ENCODE results near the gene EHF. TPM values are rescaled to one million over a fixed set of nuclear protein-coding genes. Genes with fewer than 3 reads are reported as not detected.

Gene EHF
- polyA plus RNA-seq, 5 donors = 9.6 to 15.7 (median 11.0) TPM

DNA sequence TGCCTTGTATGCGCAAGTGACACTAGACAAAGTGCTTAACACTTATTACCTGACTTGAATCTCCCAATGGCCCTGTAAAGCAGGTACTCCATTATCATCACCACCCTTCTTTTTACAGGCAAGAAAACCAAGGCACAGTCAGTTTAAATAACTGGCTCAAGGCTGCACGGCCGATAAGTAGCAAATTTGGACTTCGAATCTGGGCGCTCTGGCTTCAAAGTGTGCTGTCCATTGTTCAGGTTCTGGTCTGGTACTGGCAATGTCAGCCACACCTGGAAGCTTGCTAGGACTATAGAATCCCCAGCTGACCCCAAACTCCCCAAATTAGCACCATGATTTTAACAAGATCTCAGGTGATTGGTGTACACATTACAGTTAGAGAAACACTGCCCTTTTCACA, 19.3 kb upstream of the EHF start:
- DNase-seq = no peak

DNA sequence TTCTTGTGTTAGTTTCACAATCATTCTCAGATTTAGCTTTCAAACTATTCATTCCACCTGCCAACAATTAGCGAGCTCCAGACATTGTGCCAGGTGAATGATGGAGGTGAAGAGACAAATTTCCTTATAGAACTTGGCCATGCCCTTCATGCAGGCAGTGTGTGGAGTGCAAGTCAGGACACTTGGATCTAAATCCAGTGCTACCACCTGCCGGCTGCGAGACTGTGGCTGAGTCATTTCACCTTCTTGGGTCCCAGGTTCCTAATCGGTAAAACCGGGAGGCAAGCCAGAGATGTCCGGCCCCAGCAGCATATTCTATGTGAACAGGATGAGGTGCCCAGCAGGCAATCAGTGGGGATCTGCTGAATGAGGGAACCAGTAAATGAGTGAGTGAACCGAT, 18.6 kb upstream of the EHF start:
- no peak for DNase-seq

DNA sequence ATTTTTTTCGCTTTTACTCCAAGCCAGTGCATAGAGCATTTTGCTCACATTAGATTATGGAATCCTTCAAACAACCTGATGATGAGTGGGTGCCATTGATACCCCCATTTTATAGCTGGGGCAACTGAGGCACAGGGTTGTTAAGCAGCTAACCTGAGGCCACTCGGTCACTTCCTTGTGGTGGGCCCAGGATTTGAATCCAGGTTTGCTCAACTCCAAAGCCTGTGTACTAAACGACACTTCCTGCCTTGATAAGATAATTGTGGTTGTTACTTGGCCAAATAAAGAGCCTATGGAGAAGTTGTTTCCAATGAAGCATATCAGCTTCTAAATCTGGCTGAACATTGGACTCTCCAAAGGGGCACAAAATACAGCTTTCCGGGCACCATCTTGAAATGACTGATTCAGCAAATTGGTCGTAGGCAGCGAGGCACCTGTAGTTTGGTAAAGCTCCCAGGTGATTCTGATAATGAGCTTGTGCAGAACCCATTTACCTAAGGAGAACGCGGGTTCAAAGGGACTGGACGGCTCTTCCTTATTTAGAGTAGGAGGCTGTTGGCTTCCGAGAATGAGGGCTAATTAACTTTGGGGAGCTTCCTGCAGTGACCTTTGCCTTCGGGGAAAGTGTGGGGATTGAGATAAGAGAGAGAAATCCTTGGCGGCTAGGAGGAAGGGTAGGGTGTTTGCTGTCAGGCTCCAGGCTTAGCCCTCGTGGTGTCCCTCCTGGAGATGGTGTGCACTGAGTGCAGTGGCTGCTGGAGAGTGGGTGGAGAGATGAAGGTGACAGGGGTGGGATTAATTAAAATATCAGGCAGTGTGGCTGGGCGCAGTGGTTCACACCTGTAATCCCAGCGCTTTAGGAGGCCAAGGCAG, 17.5 kb upstream of the EHF start:
- no peak for DNase-seq

- no peak for DNase-seq
Measured at GRCh38 chr11:34604145-34604544, 16.7 kb upstream of the EHF start.

- no peak for DNase-seq
Measured at GRCh38 chr11:34604911-34605310, 16.0 kb upstream of the EHF start.

DNA sequence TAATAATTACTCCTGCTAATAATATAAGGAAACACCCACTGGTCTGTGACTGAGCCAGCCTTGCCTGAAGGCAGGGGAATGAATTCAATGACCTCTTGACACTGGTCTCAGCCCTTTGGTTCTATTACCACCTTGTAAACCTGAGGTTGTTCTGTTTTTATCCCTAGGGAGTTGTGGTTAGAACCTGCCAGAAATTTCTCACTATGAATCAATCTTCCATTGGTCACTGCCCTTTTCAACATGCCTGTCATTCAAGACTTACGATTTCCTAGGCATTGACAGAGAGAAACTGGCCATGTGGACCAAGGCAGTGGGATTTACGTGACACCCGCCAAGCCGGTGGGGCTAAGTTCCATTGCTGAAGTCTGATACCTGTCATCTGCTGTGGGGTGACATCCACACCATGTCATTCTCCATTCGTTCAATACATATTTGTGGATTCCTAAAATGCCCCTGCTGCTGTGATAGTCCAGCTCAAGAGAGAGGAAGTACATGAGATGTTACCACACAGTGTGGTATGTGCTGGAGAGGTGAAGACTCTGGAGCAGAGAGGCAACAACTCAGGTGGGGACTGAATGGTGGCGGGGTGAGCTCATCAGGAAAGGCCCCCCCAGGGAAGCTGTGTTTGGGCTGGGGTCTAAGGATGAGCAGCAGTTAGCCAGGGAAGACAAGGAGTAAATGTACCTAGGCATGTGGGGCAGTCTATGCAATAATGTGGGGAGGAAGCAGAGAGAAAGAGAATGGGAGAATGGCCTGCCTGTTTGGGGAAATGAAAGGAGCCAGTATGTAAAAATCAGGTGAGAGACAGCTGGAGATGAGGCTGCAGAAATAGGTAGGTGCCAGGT, 15.2 kb upstream of the EHF start:
- DNase-seq = no peak

DNA sequence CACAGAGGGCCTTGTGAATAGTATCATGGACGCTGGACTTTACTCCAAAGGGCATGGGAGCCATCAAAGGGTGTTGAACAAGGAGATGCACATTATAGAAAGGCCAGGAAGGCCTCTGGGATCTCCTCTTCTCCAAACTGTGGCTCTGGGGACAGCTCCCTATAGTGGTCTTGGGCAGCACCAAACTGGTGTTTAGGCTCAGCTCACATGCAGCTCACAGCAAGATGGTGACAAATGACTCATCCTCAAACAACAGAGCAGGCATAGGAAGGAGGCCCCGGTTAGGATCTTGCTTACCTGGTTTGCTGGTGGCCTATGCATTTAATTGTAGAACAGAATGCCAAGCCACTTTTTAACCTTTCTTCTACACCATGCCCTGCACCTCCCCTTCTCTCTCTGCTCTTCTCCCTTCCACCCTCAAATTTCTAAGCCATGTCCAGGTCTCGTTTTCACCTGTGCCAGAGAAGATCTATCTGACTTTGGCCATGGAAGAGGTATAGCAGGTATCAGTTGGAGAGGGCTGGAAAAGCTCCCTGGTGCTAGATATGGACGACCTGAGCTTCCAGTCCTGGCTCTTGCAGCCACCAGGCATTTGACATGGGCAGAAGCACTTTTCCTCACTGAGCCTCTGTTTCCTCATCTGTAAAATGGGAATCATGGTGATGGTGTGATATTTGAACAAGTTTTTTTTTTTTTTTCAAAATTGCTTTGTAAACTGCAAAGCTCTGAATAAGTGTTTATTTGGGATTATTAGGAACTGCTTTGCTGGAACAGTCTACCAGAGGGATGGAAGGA, 14.4 kb upstream of the EHF start:
- DNase-seq = no peak

- DNase-seq = no peak
Measured at GRCh38 chr11:34609187-34609751, 11.6 kb upstream of the EHF start.

DNA sequence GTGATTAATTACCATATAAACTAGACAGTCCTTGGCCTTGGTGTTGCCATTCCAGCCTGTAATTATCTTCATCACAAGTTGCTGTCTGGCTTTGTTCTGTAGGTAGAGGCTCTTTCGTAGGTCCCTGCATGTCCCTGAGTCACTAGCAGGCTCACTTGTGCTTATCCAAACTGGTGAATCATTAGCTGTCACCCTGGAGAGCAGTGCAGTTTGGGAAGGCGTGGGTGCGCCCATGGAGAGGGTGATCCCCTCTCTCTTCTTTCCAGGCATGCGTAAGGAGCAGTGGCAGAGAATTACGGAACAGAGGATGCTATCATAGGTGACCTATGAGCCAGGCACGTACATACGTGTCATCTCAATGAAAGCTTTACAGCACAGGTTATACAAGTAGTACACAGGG, 11.0 kb upstream of the EHF start:
- no peak for DNase-seq

GRCh38 chr11:34610324-34611041, 10.4 kb upstream of the EHF start:
- no peak for DNase-seq

DNA sequence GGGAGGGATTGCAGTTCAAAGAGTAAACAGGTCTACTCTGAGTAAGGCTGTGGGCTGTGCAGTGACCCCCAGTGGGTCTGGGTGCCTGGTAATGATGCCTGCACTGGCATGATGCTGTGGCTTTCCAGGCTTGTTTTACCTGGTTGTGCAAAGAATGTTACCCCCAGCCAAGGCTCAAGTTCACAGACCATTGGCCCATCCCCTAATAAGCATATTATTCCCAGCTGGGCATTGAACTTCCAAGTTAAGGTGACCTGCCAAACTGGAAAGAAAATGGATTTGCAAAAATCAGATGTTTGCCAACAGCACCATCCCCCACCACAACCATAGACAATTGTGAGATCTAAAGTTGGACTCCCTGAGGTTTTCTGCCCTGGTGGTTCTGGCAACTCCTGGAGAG, 7.9 kb upstream of the EHF start:
- DNase-seq = no peak

DNA sequence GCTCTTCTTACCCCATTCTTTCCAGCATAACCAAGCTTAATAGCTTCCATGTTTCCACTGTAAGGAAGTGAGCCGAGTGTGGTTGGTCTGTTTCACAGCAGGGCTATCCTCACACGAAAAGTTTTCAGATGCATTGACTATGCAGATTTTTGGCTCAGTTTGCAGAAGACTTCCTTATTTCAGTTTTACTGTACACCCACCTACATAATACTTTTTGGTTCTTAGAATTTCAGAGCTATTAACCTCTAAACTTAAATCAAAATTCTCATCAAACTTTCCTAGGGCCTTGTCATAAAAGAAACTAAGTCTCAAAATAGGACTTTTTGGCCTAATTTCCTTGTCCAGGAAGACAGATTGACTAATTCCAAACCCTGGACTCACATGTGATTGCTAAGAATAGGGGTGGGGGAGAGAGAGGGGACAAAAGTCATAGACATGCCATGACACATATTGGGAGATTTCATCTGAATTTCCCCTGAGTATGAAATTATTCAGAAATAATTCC, 7.3 kb upstream of the EHF start:
- DNase-seq = no peak

DNA sequence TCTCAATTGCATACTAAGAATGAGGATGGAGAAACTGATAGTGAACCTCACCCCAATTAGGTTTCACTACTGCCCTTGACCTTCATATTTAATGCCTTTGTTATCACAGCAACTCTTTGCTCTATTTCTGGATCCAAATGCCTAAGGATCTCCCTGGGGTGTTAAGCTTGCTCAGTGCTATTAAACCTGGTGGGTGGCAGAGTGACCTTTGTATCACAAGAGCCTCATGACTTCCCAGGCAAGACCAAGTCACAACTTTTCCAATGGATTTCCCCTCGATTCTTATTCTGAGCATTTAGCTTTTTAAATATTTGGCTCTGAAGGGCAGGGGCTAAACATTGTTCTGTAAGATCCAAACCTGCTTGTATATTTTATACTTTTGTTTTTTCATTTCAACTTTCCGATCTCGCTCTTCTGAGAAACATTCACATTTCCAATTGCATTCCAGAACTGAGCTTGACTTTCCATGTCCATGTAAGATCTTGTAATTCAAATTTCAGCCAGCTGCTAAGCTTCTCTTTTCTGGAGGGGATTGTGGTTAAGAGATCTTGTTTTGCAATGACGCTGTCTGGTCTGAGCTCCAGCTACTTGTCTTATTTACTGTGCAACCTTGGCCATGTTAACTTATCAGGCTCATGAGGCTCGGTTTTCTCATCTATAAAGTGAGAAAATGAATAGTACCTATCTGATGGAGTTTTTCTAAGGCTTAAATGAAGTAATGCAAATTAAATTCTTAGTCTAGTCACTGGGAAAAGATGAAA, 6.4 kb upstream of the EHF start:
- DNase-seq = no peak

GRCh38 chr11:34616086-34616485, 4.8 kb upstream of the EHF start:
- no peak for DNase-seq

DNA sequence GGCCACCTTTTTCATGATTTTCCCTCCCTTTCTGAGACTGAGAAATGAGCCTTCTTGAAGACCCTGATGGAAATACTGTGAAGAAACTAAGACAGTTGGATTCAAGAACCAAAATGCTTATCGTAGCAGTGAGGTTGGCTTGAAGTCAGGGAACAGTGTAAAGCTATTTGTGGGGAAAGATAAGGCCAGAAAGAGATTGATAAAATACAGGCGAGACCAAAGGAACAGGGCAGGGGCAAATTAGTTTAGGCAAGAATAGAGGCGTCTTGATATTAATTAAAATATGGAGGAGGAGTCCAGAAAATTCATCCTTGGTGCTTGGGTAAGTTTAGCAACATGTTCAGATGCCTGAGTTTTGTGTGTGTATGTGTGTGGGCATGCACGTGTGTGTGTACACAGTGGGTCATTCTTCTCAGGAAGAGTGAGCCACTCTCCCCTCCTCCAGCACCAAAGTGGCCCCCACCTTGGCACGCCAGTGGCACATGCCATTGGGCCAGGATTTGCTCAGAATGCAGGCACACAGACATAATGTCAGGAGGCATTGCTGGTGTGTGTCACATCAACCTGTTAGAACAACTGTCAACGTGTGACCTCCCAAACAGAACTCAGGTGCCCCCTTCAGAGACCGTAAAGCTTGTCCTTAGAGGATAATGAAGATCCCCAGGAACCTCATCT, 3.9 kb upstream of the EHF start:
- no peak for DNase-seq

DNA sequence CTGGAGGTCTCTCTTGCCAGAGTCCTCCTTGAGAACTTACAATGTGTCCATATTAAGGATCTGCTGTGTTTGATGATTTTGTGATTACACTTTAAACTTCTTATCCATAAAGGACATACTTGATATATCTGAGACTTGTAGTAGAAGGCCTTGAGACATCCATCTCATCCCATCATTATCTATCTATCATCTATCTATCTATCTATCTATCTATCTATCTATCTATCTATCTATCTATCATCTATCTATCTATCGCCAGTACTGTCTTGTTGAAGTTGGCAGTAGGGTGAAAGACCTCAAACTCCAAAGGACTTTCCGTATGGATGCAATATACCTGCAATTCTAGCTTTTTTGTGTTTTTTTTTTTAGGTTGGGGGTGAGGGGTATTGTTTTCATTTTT, 2.5 kb upstream of the EHF start:
- DNase-seq = no peak

- DNase-seq = no peak
Measured at GRCh38 chr11:34619062-34619516, 1.8 kb upstream of the EHF start.

DNA sequence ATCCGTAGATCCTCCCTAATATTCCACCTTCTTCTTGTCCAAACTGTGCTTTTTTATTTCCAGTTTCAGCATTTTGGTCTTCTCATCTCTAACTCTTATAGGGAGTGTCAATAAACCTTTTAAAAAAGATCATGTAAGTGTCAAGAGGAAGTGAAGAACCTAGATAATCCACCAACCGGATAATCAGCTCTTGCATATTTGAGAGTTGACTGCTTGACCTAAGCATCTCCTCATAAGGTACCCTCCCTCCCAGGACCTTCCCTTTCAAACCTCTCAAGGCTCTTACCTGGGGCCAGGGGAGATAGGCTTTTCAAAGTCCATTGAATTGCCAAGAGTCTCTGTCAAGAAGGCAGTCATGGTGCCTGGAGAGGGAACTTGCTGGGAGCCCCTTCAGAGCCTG, 691 bp upstream of the EHF start:
- DNase-seq = no peak

DNA sequence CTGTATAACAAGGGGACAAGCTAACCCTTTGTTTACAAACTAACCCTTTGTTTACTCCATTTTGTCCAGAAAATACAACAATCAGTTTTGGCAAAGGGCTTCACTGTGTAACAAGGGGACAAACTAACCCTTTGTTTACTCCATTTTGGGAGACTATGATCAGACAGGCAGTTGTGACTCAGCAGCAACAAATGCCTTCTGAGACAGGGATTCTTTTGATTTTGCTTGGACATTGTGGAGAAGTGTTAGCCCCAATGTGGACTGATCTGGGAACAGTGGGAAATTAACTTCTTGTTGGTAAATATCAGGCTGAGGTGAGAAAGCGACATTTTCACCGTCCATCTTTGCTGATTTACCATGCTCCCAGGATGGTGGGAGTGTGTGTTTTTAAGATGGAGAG, 983 bp downstream of the EHF start:
- DNase-seq = no peak

- no peak for DNase-seq
Measured at GRCh38 chr11:34623463-34623862, 2.6 kb downstream of the EHF start.

All from right lung (tissue), 5 donors.